Mesenteric fat pad (tissue), 1 donor: ENCODE data around the gene FOXF2. TPM values are rescaled to one million over a fixed set of nuclear protein-coding genes. Genes with fewer than 3 reads are reported as not detected.
A peak's percentile ranks its signal among the peaks of the same experiment; 100 is the strongest.

Experiments
- DNase-seq: peaks from one replicate; pipeline ENCODE4 v3.0.0-alpha.2; 2020; ENCODE audit warnings: low spot score
- total RNA-seq: library from RNA; stranded (reverse); fragmentation: NEBNext Ultra II Directional; extraction: Animal tissue kit (Norgen Biotek cat#: 25700); gene quantifications from one replicate; pipeline ENCODE4 v1.2.1, GENCODE V29; 2021
- donor health status: DM: yes; HTN: yes; CAD: no.

Gene FOXF2
- total RNA-seq, 1 donor from 2014 or later, result 2.7 TPM

GRCh38 chr6:1378065-1379016, 11.0 kb upstream of the FOXF2 start:
- DNase-seq, result peak; percentile 85

- DNase-seq, result peak; percentile 88
These were observed 10.2 kb upstream of the FOXF2 start for GRCh38 chr6:1379017-1379787.

- DNase-seq, result no peak
These were observed 9.6 kb upstream of the FOXF2 start for GRCh38 chr6:1379788-1380147.

GRCh38 chr6:1380625-1381427, 8.6 kb upstream of the FOXF2 start:
- no peak for DNase-seq

- DNase-seq, result peak; percentile 90
These were observed 7.7 kb upstream of the FOXF2 start for GRCh38 chr6:1381481-1382330.

- DNase-seq, result no peak
These were observed 7.0 kb upstream of the FOXF2 start for GRCh38 chr6:1382331-1382882.

- peak; percentile 78 for DNase-seq
These were observed 6.3 kb upstream of the FOXF2 start for GRCh38 chr6:1382883-1383728.

GRCh38 chr6:1383729-1384548, 5.4 kb upstream of the FOXF2 start:
- DNase-seq, result peak; percentile 85

GRCh38 chr6:1384549-1385128, 4.7 kb upstream of the FOXF2 start:
- peak; percentile 87 for DNase-seq

- DNase-seq, result peak; percentile 74
These were observed 4.0 kb upstream of the FOXF2 start for GRCh38 chr6:1385129-1386037.

- DNase-seq, result no peak
These were observed 3.2 kb upstream of the FOXF2 start for GRCh38 chr6:1386038-1386709.

GRCh38 chr6:1387538-1387875, 1.9 kb upstream of the FOXF2 start:
- DNase-seq, result no peak

- no peak for DNase-seq
These were observed 1.3 kb upstream of the FOXF2 start for GRCh38 chr6:1387876-1388629.

GRCh38 chr6:1388630-1389368, 577 bp upstream of the FOXF2 start:
- peak; percentile 85 for DNase-seq
